ENCODE results near the gene PAFAH2. TPM values are rescaled to one million over a fixed set of nuclear protein-coding genes. Genes with fewer than 3 reads are reported as not detected.

The PAFAH2 gene
- total RNA-seq, 1 experiment from 2014 or later = 13.0 TPM

- no TSS peak for BruUV-seq (replicated peaks)
- Histone ChIP-seq H3K4me3 (replicated peaks in 1 of 2; ENCODE audit: low read depth in 1 of 2, low read length in 2 of 2) (no peak overlapping the region), H3K27ac (ENCODE audit: low read depth, low read length) (no peak overlapping the region), H3K4me1 (ENCODE audit: control insufficient read depth in 1 of 2, insufficient read depth in 2 of 2, low read length in 2 of 2) (peaks cover 0 to 12% of the 10 kb centered on the region in 2 experiments; a peak in 2 of 4 replicates), H3K79me2 (ENCODE audit: insufficient read depth, low read length) (no peaks in the 10 kb centered on the region), H3K36me3 (ENCODE audit: control insufficient read depth in 1 of 2, insufficient read depth in 2 of 2, low read length in 2 of 2) (peaks cover 2 to 4% of the 10 kb centered on the region in 2 experiments; a peak in 1 of 4 replicates), H3K9me2 (ENCODE audit: insufficient read depth) (no peaks in the 10 kb centered on the region), H4K20me1 (ENCODE audit: insufficient read depth) (no peaks in the 10 kb centered on the region), H2AFZ (ENCODE audit: low read depth, low read length, poor library complexity, severe bottlenecking) (no peak overlapping the region), H3K9ac (ENCODE audit: low read length) (no peak overlapping the region), H3K27me3 (ENCODE audit: insufficient read depth, low read length) (no peaks in the 10 kb centered on the region), H3K4me2 (ENCODE audit: low read length) (no peak overlapping the region), H3K9me3 (ENCODE audit: control insufficient read depth in 1 of 2, insufficient read depth in 1 of 2, low read depth in 1 of 2, low read length in 2 of 2) (no peaks in the 10 kb centered on the region)
- DNase-seq (ENCODE audit: low read depth, low spot score) (no peak), ATAC-seq (no peak)
- POLR2A ChIA-PET = no interaction called here
- intact Hi-C loops (cut with micrococcal nuclease) = loop anchor here (10.0 kb wide), 1 partner anchor 445 kb away; the partner anchor contains the start of gene LDLRAP1
- TF ChIP-seq ELF1 (IDR thresholded peaks at IDR 0.05; ENCODE audit: borderline replicate concordance, low read depth) (no peak), FOSL1 (IDR thresholded peaks at IDR 0.05; ENCODE audit: low read depth) (no peak), EZH2 (IDR thresholded peaks at IDR 0.05) (no peak), MAX (IDR thresholded peaks at IDR 0.05) (no peak)
- RAD21 ChIA-PET (ENCODE audit: low non-redundant PET in 1 of 2, low total read pairs in 2 of 2, uncharacterized antibody in 2 of 2, unreplicated experiment in 2 of 2) = no interaction called here
- CTCF ChIA-PET = interaction anchor here (2.8 kb wide), 1 partner anchor 8 kb away, joined by 7 read pairs; the partner anchor contains the start of gene PAFAH2
These were observed 8.2 kb downstream of the PAFAH2 start for GRCh38 chr1:25989440-25990234.

GRCh38 chr1:25987951-25988350 lies 9.9 kb downstream of the PAFAH2 start:
- no peaks in the 10 kb centered on the region for H3K27me3 ChIP-seq (ENCODE audit: insufficient read depth, low read length)
- H3K27ac ChIP-seq (ENCODE audit: low read depth, low read length) = no peak overlapping the region
- ATAC-seq (no peak), DNase-seq (ENCODE audit: low read depth, low spot score) (no peak)
- H2AFZ ChIP-seq (ENCODE audit: low read depth, low read length, poor library complexity, severe bottlenecking) = no peak overlapping the region
- H3K9ac ChIP-seq (ENCODE audit: low read length) = no peak overlapping the region
- intact Hi-C loops (cut with micrococcal nuclease) = no loop called here
- no peaks in the 10 kb centered on the region for H3K9me3 ChIP-seq (ENCODE audit: control insufficient read depth in 1 of 2, insufficient read depth in 1 of 2, low read depth in 1 of 2, low read length in 2 of 2)
- no TSS peak for BruUV-seq (replicated peaks)
- H3K4me3 ChIP-seq (replicated peaks in 1 of 2; ENCODE audit: low read depth in 1 of 2, low read length in 2 of 2) = no peak overlapping the region
- H4K20me1 ChIP-seq (ENCODE audit: insufficient read depth) = no peaks in the 10 kb centered on the region
- peaks cover 2 to 4% of the 10 kb centered on the region in 2 experiments; a peak in 2 of 4 replicates for H3K36me3 ChIP-seq (ENCODE audit: control insufficient read depth in 1 of 2, insufficient read depth in 2 of 2, low read length in 2 of 2)
- no peak overlapping the region for H3K4me2 ChIP-seq (ENCODE audit: low read length)
- ChIA-PET CTCF (interaction anchor here (2.8 kb wide), 1 partner anchor 10 kb away, joined by 7 read pairs; the partner anchor contains the start of gene PAFAH2), POLR2A (interaction anchor here (1.4 kb wide), 1 partner anchor 10 kb away, joined by 4 read pairs; the partner anchor contains the start of gene PAFAH2), RAD21 (ENCODE audit: low non-redundant PET in 1 of 2, low total read pairs in 2 of 2, uncharacterized antibody in 2 of 2, unreplicated experiment in 2 of 2) (interaction anchor here in 1 of 2 experiments (0.7 kb wide), 1 partner anchor 9 kb away, joined by 6 read pairs; no protein-coding TSS in a partner anchor)
- H3K79me2 ChIP-seq (ENCODE audit: insufficient read depth, low read length) = no peaks in the 10 kb centered on the region
- H3K9me2 ChIP-seq (ENCODE audit: insufficient read depth) = no peaks in the 10 kb centered on the region
- no peak for TF ChIP-seq SP1 (IDR thresholded peaks at IDR 0.05; ENCODE audit: low read depth)
- TF ChIP-seq ZBTB33 (IDR thresholded peaks at IDR 0.05; ENCODE audit: extremely low read depth, insufficient replicate concordance, low read length) = no peak
- TF ChIP-seq POLR2AphosphoS5 (IDR thresholded peaks at IDR 0.05; ENCODE audit: low read depth, low read length) = no peak
- TF ChIP-seq JUND (IDR thresholded peaks at IDR 0.05) = no peak
- TF ChIP-seq SRF (IDR thresholded peaks at IDR 0.05; ENCODE audit: low read depth) = no peak
- no peak for TF ChIP-seq MAX (IDR thresholded peaks at IDR 0.05)
- no peak for TF ChIP-seq CEBPB (IDR thresholded peaks at IDR 0.05; ENCODE audit: low read depth)
- no peak for TF ChIP-seq YY1 (IDR thresholded peaks at IDR 0.05; ENCODE audit: extremely low read depth, insufficient replicate concordance, low read depth, low read length)
- no peak for TF ChIP-seq CBX3 (IDR thresholded peaks at IDR 0.05; ENCODE audit: low read depth)
- H3K4me1 ChIP-seq (ENCODE audit: control insufficient read depth in 1 of 2, insufficient read depth in 2 of 2, low read length in 2 of 2) = peaks cover 0 to 11% of the 10 kb centered on the region in 2 experiments; a peak in 2 of 4 replicates
